Measurements from ENCODE around the gene DENND5B. TPM values are rescaled to one million over a fixed set of nuclear protein-coding genes. Genes with fewer than 3 reads are reported as not detected.
"Not testable (repeated sequence)": the region's sequence is repeated elsewhere in the genome, so short reads cannot be mapped to it uniquely, and the experiment has no call there.

Gene DENND5B
- total RNA-seq, 1 experiment from 2014 or later: 18.6 TPM

- no peaks in the 10 kb centered on the region for H3K4me1 Mint-ChIP-seq (ENCODE audit: insufficient read depth, unreplicated experiment)
- no TSS peak for BruUV-seq (replicated peaks)
- CTCF ChIA-PET: interaction anchor here (0.6 kb wide), 1 partner anchor 40 kb away, joined by 3 read pairs; no protein-coding TSS in a partner anchor
- H3K27ac Mint-ChIP-seq (ENCODE audit: low read depth, unreplicated experiment): no peak overlapping the region
- TF ChIP-seq CTCF (IDR thresholded peaks at IDR 0.05; ENCODE audit: unreplicated experiment): no peak
- no peaks in the 10 kb centered on the region for H3K27me3 Mint-ChIP-seq (ENCODE audit: insufficient read depth, unreplicated experiment)
- POLR2A ChIA-PET: no interaction called here
- peaks cover 7% of the 10 kb centered on the region for H3K9me3 Mint-ChIP-seq (ENCODE audit: unreplicated experiment)
- DNase-seq (ENCODE audit: unreplicated experiment): no peak
- no peaks in the 10 kb centered on the region for H3K36me3 Mint-ChIP-seq (ENCODE audit: insufficient read depth, unreplicated experiment)
- intact Hi-C loops (cut with micrococcal nuclease): no loop called here
- no peak overlapping the region for H3K4me3 Mint-ChIP-seq (ENCODE audit: unreplicated experiment)
These were observed 21.9 kb upstream of the DENND5B start for GRCh38 chr12:31612819-31613218.

GRCh38 chr12:31608299-31608698 lies 17.4 kb upstream of the DENND5B start:
- intact Hi-C loops (cut with micrococcal nuclease); H3K36me3 Mint-ChIP-seq (ENCODE audit: insufficient read depth, unreplicated experiment); H3K4me1 Mint-ChIP-seq (ENCODE audit: insufficient read depth, unreplicated experiment); H3K27me3 Mint-ChIP-seq (ENCODE audit: insufficient read depth, unreplicated experiment); POLR2A ChIA-PET; DNase-seq (ENCODE audit: unreplicated experiment); H3K4me3 Mint-ChIP-seq (ENCODE audit: unreplicated experiment); BruUV-seq (replicated peaks); H3K27ac Mint-ChIP-seq (ENCODE audit: low read depth, unreplicated experiment); H3K9me3 Mint-ChIP-seq (ENCODE audit: unreplicated experiment): not testable (repeated sequence)
- CTCF ChIA-PET: interaction anchor here (1.0 to 1.1 kb wide), 2 partner anchors 28 kb away, joined by 4 to 5 read pairs; no protein-coding TSS in a partner anchor

GRCh38 chr12:31605531-31605930 lies 14.6 kb upstream of the DENND5B start:
- no peak for TF ChIP-seq CTCF (IDR thresholded peaks at IDR 0.05; ENCODE audit: unreplicated experiment)
- ChIA-PET CTCF (interaction anchor here (0.6 to 1.2 kb wide), 4 partner anchors 20 to 203 kb away, joined by 3 to 5 read pairs (median 3); no protein-coding TSS in a partner anchor), POLR2A (interaction anchor here (0.5 to 1.1 kb wide), 2 partner anchors 16 to 350 kb away, joined by 3 read pairs; no protein-coding TSS in a partner anchor)
- no TSS peak for BruUV-seq (replicated peaks)
- no peak overlapping the region for H3K27ac Mint-ChIP-seq (ENCODE audit: low read depth, unreplicated experiment)
- no peak for DNase-seq (ENCODE audit: unreplicated experiment)
- peaks cover 7% of the 10 kb centered on the region for H3K9me3 Mint-ChIP-seq (ENCODE audit: unreplicated experiment)
- H3K4me1 Mint-ChIP-seq (ENCODE audit: insufficient read depth, unreplicated experiment): no peaks in the 10 kb centered on the region
- H3K27me3 Mint-ChIP-seq (ENCODE audit: insufficient read depth, unreplicated experiment): no peaks in the 10 kb centered on the region
- H3K4me3 Mint-ChIP-seq (ENCODE audit: unreplicated experiment): no peak overlapping the region
- intact Hi-C loops (cut with micrococcal nuclease): no loop called here
- H3K36me3 Mint-ChIP-seq (ENCODE audit: insufficient read depth, unreplicated experiment): no peaks in the 10 kb centered on the region

GRCh38 chr12:31603546-31604009 lies 12.6 kb upstream of the DENND5B start:
- CTCF ChIA-PET: interaction anchor here (0.5 kb wide), 1 partner anchor 235 kb away, joined by 3 read pairs; no protein-coding TSS in a partner anchor
- POLR2A ChIA-PET: interaction anchor here (2.1 kb wide), 1 partner anchor 14 kb away, joined by 6 read pairs; no protein-coding TSS in a partner anchor

More at GRCh38 chr12:31603546-31604009, 12.6 kb upstream of the DENND5B start:
- no TSS peak for BruUV-seq (replicated peaks)
- no peaks in the 10 kb centered on the region for H3K27me3 Mint-ChIP-seq (ENCODE audit: insufficient read depth, unreplicated experiment)
- H3K4me3 Mint-ChIP-seq (ENCODE audit: unreplicated experiment): no peak overlapping the region
- H3K36me3 Mint-ChIP-seq (ENCODE audit: insufficient read depth, unreplicated experiment): no peaks in the 10 kb centered on the region
- no peak for DNase-seq (ENCODE audit: unreplicated experiment)
- H3K9me3 Mint-ChIP-seq (ENCODE audit: unreplicated experiment): peaks cover 7% of the 10 kb centered on the region
- H3K27ac Mint-ChIP-seq (ENCODE audit: low read depth, unreplicated experiment): no peak overlapping the region
- TF ChIP-seq CTCF (IDR thresholded peaks at IDR 0.05; ENCODE audit: unreplicated experiment): no peak
- H3K4me1 Mint-ChIP-seq (ENCODE audit: insufficient read depth, unreplicated experiment): no peaks in the 10 kb centered on the region
- intact Hi-C loops (cut with micrococcal nuclease): no loop called here
